Endothelial cell of hepatic sinusoid (primary cell): ENCODE data around the gene CYTH4.

Source experiments
- in situ Hi-C: cut with HindIII; loops from 2 replicates; pipeline ENCODE4 v1.10.0; 2017; ENCODE audit warnings: low sequenced_read_pairs

The CYTH4 gene

GRCh38 chr22:37306494-37306829, 24.2 kb downstream of the CYTH4 start:
- in situ Hi-C loops: no loop called here

GRCh38 chr22:37308385-37309200, 26.3 kb downstream of the CYTH4 start:
- in situ Hi-C loops: no loop called here

- in situ Hi-C loops: no loop called here
Observed at GRCh38 chr22:37309211-37310074, 27.1 kb downstream of the CYTH4 start.

- in situ Hi-C loops: no loop called here
Observed at GRCh38 chr22:37310075-37310606, 27.8 kb downstream of the CYTH4 start.

GRCh38 chr22:37310815-37311595, 28.7 kb downstream of the CYTH4 start:
- in situ Hi-C loops: no loop called here

GRCh38 chr22:37311761-37312312, 29.5 kb downstream of the CYTH4 start:
- in situ Hi-C loops: no loop called here

- in situ Hi-C loops: no loop called here
Observed at GRCh38 chr22:37312549-37313183, 30.4 kb downstream of the CYTH4 start.

- in situ Hi-C loops: no loop called here
Observed at GRCh38 chr22:37313376-37314314, 31.3 kb downstream of the CYTH4 start.

GRCh38 chr22:37314315-37315074, 32.2 kb downstream of the CYTH4 start:
- in situ Hi-C loops: no loop called here

- in situ Hi-C loops: no loop called here
Observed at GRCh38 chr22:37316405-37316804, 34.1 kb downstream of the CYTH4 start.

GRCh38 chr22:37316875-37317371, 34.6 kb downstream of the CYTH4 start:
- in situ Hi-C loops: no loop called here

- in situ Hi-C loops: no loop called here
Observed at GRCh38 chr22:37317698-37318210, 35.4 kb downstream of the CYTH4 start.

GRCh38 chr22:37318364-37319109, 36.2 kb downstream of the CYTH4 start:
- in situ Hi-C loops: no loop called here

GRCh38 chr22:37319469-37319868, 37.2 kb downstream of the CYTH4 start:
- in situ Hi-C loops: no loop called here

- in situ Hi-C loops: loop anchor here (5.0 to 10.0 kb wide), 6 partner anchors 59 to 266 kb away; partner anchors contain the start of gene KCTD17
Observed at GRCh38 chr22:37320726-37321677, 38.7 kb downstream of the CYTH4 start.
